Measurements from ENCODE around the gene KCNJ10.

The KCNJ10 gene

DNA sequence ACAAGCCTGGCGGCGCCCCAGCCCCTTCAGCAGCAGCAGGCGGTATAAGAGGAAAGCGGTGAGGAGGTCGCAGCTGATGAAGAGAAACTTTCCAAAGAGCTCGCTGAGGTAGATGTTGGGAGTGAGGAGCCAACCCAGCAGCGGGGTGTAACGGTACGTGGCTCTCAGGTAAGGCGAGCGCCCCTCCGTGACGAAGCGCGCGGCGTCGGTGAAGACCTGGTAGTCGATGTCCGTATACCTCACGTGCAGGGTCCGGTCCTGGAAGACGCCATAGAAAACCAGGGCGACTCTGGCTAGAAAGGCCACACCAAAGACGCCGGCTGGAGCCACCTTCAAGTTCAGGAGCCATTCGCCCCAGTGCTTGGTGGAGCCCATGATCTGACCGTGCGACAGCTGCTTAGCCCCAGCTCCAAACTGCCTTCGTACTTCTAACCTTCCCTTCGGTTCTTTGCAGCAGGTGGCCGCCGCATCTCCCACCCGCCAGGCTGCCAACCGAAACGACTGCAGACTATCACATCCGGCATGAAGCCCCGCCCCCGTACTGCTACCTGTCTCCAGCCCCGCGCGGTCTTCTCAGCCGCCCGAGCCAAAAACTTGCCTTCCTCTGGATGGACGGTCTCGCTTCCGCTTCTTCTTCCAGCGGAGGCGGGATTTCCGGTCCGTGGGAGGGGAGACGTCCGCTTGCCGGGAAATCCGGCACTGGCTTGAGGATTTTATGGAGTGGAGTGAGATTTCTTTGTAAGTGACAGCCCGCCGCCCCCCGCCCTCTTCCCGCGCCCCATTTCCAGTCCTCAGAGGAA, 38.4 kb downstream of the KCNJ10 start, which contains the start of gene PIGM:
Gene PIGM, minus strand, starts transcription at position 626 of the 800 bp plus-strand sequence. Its CDS starts 251 bp downstream, at position 375.
- TF ChIP-seq POLR2AphosphoS5 (IDR thresholded peaks at IDR 0.05; ENCODE audit: low read depth, low read length) (peak; percentile 60), TAF1 (IDR thresholded peaks at IDR 0.05; ENCODE audit: borderline replicate concordance, insufficient read depth, low read length) (no peak)

DNA sequence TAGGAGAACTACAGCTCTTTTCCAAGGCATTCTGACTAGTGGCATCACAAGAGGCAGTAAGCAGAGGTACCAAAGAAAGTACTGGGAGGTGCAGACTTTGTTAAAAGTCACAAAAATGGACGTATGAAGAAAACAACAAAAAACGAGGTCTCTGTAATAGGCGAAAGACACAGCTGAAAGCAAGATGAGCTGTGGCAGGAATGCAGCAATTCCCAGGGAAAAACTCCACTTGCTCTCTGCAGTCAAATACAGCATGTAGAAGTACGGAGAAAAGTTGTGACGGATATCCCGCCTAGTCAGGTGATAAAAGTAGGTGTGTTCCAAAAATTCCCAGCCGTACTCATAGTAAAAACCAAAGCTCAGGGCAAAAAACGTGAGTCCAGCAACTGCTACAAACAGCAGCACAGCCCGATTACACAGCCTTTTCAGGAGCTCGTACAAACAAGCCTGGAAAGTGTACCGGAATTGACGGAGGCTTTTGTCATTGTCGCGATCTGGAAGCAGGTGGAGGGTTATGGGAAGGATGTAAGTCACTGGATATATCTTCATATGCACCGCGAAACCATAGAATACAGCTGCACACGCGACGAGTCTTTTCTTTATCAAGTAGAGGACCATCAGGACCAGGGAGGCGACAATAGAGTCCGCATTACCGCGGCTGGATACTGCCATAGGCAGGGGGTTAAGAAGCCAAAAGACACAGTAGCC, 39.1 kb downstream of the KCNJ10 start:
- TF ChIP-seq, protein P1, sequence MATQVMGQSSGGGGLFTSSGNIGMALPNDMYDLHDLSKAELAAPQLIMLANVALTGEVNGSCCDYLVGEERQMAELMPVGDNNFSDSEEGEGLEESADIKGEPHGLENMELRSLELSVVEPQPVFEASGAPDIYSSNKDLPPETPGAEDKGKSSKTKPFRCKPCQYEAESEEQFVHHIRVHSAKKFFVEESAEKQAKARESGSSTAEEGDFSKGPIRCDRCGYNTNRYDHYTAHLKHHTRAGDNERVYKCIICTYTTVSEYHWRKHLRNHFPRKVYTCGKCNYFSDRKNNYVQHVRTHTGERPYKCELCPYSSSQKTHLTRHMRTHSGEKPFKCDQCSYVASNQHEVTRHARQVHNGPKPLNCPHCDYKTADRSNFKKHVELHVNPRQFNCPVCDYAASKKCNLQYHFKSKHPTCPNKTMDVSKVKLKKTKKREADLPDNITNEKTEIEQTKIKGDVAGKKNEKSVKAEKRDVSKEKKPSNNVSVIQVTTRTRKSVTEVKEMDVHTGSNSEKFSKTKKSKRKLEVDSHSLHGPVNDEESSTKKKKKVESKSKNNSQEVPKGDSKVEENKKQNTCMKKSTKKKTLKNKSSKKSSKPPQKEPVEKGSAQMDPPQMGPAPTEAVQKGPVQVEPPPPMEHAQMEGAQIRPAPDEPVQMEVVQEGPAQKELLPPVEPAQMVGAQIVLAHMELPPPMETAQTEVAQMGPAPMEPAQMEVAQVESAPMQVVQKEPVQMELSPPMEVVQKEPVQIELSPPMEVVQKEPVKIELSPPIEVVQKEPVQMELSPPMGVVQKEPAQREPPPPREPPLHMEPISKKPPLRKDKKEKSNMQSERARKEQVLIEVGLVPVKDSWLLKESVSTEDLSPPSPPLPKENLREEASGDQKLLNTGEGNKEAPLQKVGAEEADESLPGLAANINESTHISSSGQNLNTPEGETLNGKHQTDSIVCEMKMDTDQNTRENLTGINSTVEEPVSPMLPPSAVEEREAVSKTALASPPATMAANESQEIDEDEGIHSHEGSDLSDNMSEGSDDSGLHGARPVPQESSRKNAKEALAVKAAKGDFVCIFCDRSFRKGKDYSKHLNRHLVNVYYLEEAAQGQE (IDR thresholded peaks at IDR 0.05; ENCODE audit: insufficient read depth in 1 of 2, low read depth in 2 of 2, low read length in 2 of 2), result no peak
- TF ChIP-seq TAF1 (IDR thresholded peaks at IDR 0.05; ENCODE audit: borderline replicate concordance, insufficient read depth, low read length) (no peak), SIN3A (IDR thresholded peaks at IDR 0.05; ENCODE audit: borderline replicate concordance, insufficient read depth, low read length) (no peak), POLR2AphosphoS5 (IDR thresholded peaks at IDR 0.05; ENCODE audit: low read depth, low read length) (no peak), FOXP2 (optimal IDR thresholded peaks at IDR 0.05; ENCODE audit: borderline replicate concordance, extremely low read depth, extremely low read length, insufficient read depth) (no peak)

DNA sequence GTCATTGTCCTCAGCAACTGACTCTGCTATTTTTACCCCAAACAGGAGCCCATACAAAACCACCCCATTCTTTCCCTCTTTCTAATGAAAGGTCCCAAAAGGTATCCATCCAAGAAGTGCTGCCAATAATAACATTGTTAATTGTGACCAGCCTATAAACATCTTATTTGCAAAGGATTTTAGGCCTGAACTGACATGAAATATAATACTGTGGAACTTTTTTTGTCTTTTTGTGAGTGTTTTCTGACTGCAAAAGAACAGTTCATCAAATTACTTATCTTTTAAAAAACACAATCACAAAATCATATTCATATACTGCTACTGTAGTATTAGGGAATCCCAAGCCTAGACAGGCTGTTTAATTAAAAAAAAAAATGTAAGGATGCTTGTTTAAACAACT, 41.5 kb downstream of the KCNJ10 start:
- TF ChIP-seq FOXP2 (optimal IDR thresholded peaks at IDR 0.05; ENCODE audit: borderline replicate concordance, extremely low read depth, extremely low read length, insufficient read depth) (no peak), POLR2AphosphoS5 (IDR thresholded peaks at IDR 0.05; ENCODE audit: low read depth, low read length) (no peak)

DNA sequence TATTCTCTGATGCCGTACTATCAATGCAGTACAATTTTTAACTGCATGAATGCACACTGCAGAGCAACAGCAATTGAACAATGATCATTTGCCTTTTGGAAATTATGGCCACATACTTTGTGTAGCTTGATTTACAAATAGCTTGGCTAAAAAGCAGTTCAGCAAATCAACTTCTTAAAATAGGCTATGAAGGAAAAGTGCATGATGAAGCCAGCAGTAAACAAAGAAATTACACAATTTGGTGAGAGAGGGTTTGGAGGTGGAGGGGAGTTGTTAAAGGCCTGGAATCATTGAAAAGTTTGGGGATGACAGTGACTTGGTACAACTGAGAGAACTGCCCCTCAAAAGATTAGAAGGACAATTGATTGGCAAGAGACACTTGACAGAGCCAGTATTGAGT, 44.6 kb downstream of the KCNJ10 start:
- no peak for TF ChIP-seq TAF1 (IDR thresholded peaks at IDR 0.05; ENCODE audit: borderline replicate concordance, insufficient read depth, low read length)
- TF ChIP-seq FOXP2 (optimal IDR thresholded peaks at IDR 0.05; ENCODE audit: borderline replicate concordance, extremely low read depth, extremely low read length, insufficient read depth), result no peak
- TF ChIP-seq, protein P1 (IDR thresholded peaks at IDR 0.05; ENCODE audit: insufficient read depth in 1 of 2, low read depth in 2 of 2, low read length in 2 of 2), result no peak
- TF ChIP-seq SIN3A (IDR thresholded peaks at IDR 0.05; ENCODE audit: borderline replicate concordance, insufficient read depth, low read length), result no peak
- TF ChIP-seq POLR2AphosphoS5 (IDR thresholded peaks at IDR 0.05; ENCODE audit: low read depth, low read length), result no peak

DNA sequence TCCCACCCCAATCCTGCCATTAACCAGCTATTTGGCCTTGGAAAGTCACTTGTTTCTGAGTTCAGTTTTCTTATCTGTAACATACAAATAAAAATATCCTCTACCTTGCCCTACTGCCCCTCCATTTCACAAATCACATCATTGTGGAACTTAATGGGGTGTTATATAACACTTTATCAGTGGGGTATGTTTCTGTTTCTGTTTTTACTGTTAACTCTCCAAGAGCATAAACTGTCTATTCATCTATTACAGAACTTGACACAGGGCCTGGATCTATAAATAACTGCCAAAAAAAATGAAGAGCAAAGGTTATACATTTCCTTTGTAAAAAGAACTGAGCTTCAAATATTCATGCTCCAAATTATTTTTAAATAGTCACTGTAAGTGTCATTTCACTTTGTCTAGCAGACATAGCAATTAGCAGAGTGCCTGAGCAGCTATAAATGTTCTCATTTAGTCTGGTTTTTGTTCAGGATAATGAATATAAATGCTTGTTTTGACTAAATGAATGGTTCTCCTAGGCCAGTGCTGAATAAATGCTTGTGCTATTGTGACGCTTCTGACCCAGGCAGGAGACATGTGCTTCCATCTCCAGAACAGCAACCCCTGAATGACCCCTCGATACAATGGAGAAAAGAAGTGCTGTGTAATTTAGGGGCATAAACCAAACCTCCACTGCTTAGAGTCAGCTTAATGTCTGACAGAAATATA, 45.6 kb downstream of the KCNJ10 start:
- TF ChIP-seq SIN3A (IDR thresholded peaks at IDR 0.05; ENCODE audit: borderline replicate concordance, insufficient read depth, low read length) (no peak), FOXP2 (optimal IDR thresholded peaks at IDR 0.05; ENCODE audit: borderline replicate concordance, extremely low read depth, extremely low read length, insufficient read depth) (no peak)

DNA sequence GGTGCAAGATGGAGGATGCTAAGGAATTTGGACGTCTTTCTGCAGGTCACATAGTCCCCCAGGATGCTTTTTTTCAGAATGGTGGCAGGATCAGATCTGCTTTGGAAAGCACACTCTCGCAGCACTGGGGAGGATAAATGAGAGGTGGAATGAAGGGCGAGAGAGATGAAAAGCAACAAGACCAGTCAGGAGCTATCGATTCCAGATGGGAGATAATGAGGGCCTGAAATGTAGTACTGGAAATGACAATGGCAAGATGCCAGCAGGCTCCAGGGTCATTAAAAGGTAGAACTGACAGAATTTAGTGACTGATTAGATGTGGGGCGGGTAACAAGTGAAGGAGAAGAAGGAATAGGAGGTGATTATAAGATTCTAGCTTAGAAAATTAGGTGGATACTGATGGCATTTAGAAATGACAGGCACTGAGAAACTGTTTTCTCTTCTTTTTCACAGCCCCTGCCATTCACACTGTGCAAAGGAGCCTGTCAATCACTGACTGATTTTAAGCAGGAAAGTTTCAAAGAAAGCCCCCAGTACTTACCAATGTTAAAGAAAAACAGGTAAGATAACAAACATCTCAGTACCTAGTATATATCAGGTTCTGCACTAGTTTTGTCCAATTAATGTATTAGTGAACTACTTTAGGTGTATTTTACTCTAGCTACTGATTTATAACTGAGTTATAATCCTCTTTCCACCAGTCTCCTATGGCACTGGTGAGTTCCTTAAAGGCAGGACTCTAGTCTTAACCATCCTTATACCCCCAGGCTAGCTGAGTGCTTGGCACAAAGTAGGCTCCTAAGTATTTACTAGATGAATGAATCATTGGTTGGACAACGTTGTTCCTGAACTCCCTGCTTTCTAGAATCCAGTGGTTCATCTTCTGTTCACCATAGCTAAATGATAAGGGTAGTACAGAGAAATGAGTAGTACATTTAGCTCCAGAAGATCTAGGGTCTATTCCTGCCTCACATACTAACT, 47.3 kb downstream of the KCNJ10 start:
- TF ChIP-seq SIN3A (IDR thresholded peaks at IDR 0.05; ENCODE audit: borderline replicate concordance, insufficient read depth, low read length) (no peak), TAF1 (IDR thresholded peaks at IDR 0.05; ENCODE audit: borderline replicate concordance, insufficient read depth, low read length) (no peak), POLR2AphosphoS5 (IDR thresholded peaks at IDR 0.05; ENCODE audit: low read depth, low read length) (no peak), FOXP2 (optimal IDR thresholded peaks at IDR 0.05; ENCODE audit: borderline replicate concordance, extremely low read depth, extremely low read length, insufficient read depth) (no peak)
- TF ChIP-seq, protein P1 (IDR thresholded peaks at IDR 0.05; ENCODE audit: insufficient read depth in 1 of 2, low read depth in 2 of 2, low read length in 2 of 2), result no peak

Measured in PFSK-1 (cell line).